GM10266 (cell line): Measurements from ENCODE around the gene MLX.

Experiments used
- DNase-seq: peaks from one replicate; pipeline ENCODE4 v3.0.0; 2012; ENCODE audit errors: extremely low spot score
- CTCF ChIP-seq: IDR thresholded peaks from 2 replicates; pipeline ENCODE4 v1.5.1; 2012; ENCODE audit warnings: mild to moderate bottlenecking, low read depth; ENCODE audit not compliant: control insufficient read depth, insufficient read depth; ENCODE audit errors: missing control alignments

Gene MLX

GRCh38 chr17:42563143-42563509, 3.8 kb upstream of the MLX start:
- no peak for DNase-seq
- TF ChIP-seq CTCF = no peak

GRCh38 chr17:42563543-42563942, 3.4 kb upstream of the MLX start:
- no peak for TF ChIP-seq CTCF
- DNase-seq = no peak

DNA sequence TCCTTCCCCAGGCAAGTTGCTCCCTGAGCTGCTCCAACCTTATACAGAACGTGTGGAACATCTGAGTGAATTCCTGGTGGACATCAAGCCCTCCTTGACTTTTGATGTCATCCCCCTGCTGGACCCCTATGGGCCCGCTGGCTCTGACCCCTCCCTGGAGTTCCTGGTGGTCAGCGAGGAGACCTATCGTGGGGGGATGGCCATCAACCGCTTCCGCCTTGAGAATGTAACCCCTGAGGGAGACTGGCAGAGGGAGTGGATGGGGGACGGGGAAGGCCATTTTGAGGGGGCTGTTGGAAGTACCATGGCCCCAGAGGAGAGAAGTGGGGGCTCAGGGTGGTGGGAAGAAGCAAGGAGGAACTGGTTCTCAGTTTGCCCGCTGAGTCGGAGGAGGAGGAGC, 3.0 kb upstream of the MLX start:
- DNase-seq = no peak
- TF ChIP-seq CTCF = no peak

GRCh38 chr17:42564815-42565522, 1.9 kb upstream of the MLX start:
- no peak for TF ChIP-seq CTCF
- DNase-seq = no peak

DNA sequence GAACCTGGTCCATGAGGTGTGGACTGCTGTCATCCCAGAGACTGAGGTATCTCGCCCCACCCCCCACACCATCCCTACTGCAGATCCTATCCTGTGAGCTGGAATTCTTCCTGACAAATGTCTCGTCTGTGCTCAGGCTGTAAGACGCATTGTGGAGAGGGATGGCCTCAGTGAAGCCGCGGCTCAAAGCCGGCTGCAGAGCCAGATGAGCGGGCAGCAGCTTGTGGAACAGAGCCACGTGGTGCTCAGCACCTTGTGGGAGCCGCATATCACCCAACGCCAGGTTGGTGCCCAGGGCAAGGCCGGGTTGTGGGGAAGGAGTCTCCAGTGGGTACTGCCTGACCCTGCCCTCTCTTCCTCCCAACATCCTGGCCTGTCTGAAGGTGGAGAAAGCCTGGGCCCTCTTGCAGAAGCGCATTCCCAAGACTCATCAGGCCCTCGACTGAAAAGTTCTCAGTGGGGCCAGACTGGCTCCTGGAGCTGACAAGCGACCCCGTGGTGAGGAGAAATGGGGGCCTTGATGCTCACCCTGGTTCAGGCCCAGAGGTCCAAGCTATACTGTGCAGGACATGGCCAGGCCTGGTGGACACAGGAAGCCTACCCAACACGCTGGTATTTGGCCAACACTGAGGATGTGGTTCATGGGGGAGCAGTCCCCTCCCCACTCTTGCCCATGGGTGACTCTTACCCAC, 1.2 kb upstream of the MLX start:
- no peak for TF ChIP-seq CTCF
- no peak for DNase-seq

DNA sequence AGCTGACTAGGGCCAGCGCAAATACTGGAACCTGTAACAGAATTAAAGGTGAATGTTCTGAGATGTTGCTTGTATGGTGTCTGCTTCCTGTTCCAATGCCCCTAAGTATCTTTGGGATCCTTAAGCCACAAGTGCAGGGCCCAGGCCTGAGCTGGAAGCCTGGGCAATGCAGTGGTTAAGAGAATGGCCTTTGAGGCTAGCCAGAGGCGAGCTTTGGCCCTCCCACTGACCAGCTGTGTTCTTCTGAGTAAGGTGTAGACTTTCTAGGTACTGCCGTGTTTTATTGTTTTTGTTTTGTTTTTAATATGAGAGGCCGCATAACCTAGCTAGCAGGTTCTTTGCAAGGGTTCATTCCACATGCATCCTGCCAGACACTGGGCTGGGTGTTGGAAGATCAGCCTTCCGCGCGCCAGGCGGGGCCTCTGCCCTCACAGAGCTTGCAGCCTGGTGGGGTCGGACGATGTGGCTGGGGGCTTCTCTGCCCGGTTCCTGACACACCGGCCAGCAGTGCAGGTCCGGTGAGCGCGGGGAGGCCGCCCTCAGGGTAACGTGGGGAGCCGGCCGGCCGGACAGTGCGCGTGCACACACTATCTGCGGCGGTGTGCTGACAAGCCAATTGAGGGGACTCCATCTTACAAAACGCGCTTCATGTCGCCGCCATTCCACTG, 551 bp upstream of the MLX start:
- no peak for DNase-seq
- TF ChIP-seq CTCF = no peak
